Measurements from ENCODE around the gene ALKBH2. TPM values are rescaled to one million over a fixed set of nuclear protein-coding genes. Genes with fewer than 3 reads are reported as not detected.

Gene ALKBH2
- polyA plus RNA-seq, 1 donor from 2014 or later: 44.0 TPM

- Histone ChIP-seq H3K27ac (ENCODE audit: low read length) (no peak overlapping the region), H3K79me2 (replicated peaks; ENCODE audit: insufficient read depth, low read length) (no peaks in the 10 kb centered on the region), H3K27me3 (ENCODE audit: insufficient read depth, low read depth, low read length) (no peaks in the 10 kb centered on the region), H4K20me1 (ENCODE audit: insufficient read depth) (no peaks in the 10 kb centered on the region), H3F3A (ENCODE audit: insufficient read depth, low read length, poor library complexity, severe bottlenecking) (no peaks in the 10 kb centered on the region), H3K4me3 (ENCODE audit: low read length) (no peak overlapping the region), H3K4me2 (ENCODE audit: low read length) (no peak overlapping the region), H3K36me3 (ENCODE audit: insufficient read depth, low read length) (no peaks in the 10 kb centered on the region), H2AFZ (ENCODE audit: low read depth, low read length) (no peak overlapping the region), H3K9me3 (ENCODE audit: low read length) (no peaks in the 10 kb centered on the region), H3K9me2 (ENCODE audit: insufficient read depth, low read length) (no peaks in the 10 kb centered on the region), H3K9ac (ENCODE audit: low read length) (no peak overlapping the region)
- TF ChIP-seq, protein P1, sequence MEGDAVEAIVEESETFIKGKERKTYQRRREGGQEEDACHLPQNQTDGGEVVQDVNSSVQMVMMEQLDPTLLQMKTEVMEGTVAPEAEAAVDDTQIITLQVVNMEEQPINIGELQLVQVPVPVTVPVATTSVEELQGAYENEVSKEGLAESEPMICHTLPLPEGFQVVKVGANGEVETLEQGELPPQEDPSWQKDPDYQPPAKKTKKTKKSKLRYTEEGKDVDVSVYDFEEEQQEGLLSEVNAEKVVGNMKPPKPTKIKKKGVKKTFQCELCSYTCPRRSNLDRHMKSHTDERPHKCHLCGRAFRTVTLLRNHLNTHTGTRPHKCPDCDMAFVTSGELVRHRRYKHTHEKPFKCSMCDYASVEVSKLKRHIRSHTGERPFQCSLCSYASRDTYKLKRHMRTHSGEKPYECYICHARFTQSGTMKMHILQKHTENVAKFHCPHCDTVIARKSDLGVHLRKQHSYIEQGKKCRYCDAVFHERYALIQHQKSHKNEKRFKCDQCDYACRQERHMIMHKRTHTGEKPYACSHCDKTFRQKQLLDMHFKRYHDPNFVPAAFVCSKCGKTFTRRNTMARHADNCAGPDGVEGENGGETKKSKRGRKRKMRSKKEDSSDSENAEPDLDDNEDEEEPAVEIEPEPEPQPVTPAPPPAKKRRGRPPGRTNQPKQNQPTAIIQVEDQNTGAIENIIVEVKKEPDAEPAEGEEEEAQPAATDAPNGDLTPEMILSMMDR (IDR thresholded peaks at IDR 0.05; ENCODE audit: poor library complexity, severe bottlenecking): no peak
- TF ChIP-seq REST (IDR thresholded peaks at IDR 0.05; ENCODE audit: borderline replicate concordance) (no peak), MXI1 (conservative IDR thresholded peaks at IDR 0.05; ENCODE audit: poor library complexity, severe bottlenecking) (no peak), RAD21 (conservative IDR thresholded peaks at IDR 0.05) (no peak), POLR2AphosphoS5 (IDR thresholded peaks at IDR 0.05) (no peak), EP300 (conservative IDR thresholded peaks at IDR 0.05; ENCODE audit: poor library complexity, severe bottlenecking) (no peak), SMC3 (conservative IDR thresholded peaks at IDR 0.05; ENCODE audit: poor library complexity) (no peak), EZH2 (IDR thresholded peaks at IDR 0.05; ENCODE audit: borderline replicate concordance, insufficient read depth, low read length, poor library complexity, severe bottlenecking) (no peak), TAF1 (IDR thresholded peaks at IDR 0.05; ENCODE audit: low read depth) (no peak)
Measured at GRCh38 chr12:109127533-109128242, 34.4 kb upstream of the ALKBH2 start.

- Histone ChIP-seq H3K9me3 (ENCODE audit: low read length) (no peaks in the 10 kb centered on the region), H3K4me3 (ENCODE audit: low read length) (no peak overlapping the region), H4K20me1 (ENCODE audit: insufficient read depth) (no peaks in the 10 kb centered on the region)
Measured at GRCh38 chr12:109126784-109127183, 33.5 kb upstream of the ALKBH2 start.

More at GRCh38 chr12:109126784-109127183, 33.5 kb upstream of the ALKBH2 start:
- no peak overlapping the region for H2AFZ ChIP-seq (ENCODE audit: low read depth, low read length)
- H3K4me2 ChIP-seq (ENCODE audit: low read length): no peak overlapping the region
- no peak overlapping the region for H3K9ac ChIP-seq (ENCODE audit: low read length)
- no peaks in the 10 kb centered on the region for H3K27me3 ChIP-seq (ENCODE audit: insufficient read depth, low read depth, low read length)
- H3K79me2 ChIP-seq (replicated peaks; ENCODE audit: insufficient read depth, low read length): no peaks in the 10 kb centered on the region
- TF ChIP-seq EP300 (conservative IDR thresholded peaks at IDR 0.05; ENCODE audit: poor library complexity, severe bottlenecking) (no peak), SMC3 (conservative IDR thresholded peaks at IDR 0.05; ENCODE audit: poor library complexity) (no peak), TAF1 (IDR thresholded peaks at IDR 0.05; ENCODE audit: low read depth) (no peak), MXI1 (conservative IDR thresholded peaks at IDR 0.05; ENCODE audit: poor library complexity, severe bottlenecking) (no peak), REST (IDR thresholded peaks at IDR 0.05; ENCODE audit: borderline replicate concordance) (no peak), EZH2 (IDR thresholded peaks at IDR 0.05; ENCODE audit: borderline replicate concordance, insufficient read depth, low read length, poor library complexity, severe bottlenecking) (no peak), POLR2AphosphoS5 (IDR thresholded peaks at IDR 0.05) (no peak), RAD21 (conservative IDR thresholded peaks at IDR 0.05) (no peak)
- TF ChIP-seq, protein P1 (IDR thresholded peaks at IDR 0.05; ENCODE audit: poor library complexity, severe bottlenecking): no peak
- no peaks in the 10 kb centered on the region for H3K9me2 ChIP-seq (ENCODE audit: insufficient read depth, low read length)
- H3F3A ChIP-seq (ENCODE audit: insufficient read depth, low read length, poor library complexity, severe bottlenecking): no peaks in the 10 kb centered on the region
- no peak overlapping the region for H3K27ac ChIP-seq (ENCODE audit: low read length)
- no peaks in the 10 kb centered on the region for H3K36me3 ChIP-seq (ENCODE audit: insufficient read depth, low read length)

All from neural cell (in vitro differentiated cells).